COLO829 (cell line): ENCODE data around the gene FAS.

Experiments
- DNase-seq: peaks from one replicate; pipeline ENCODE4 v3.0.0; 2012; ENCODE audit warnings: low spot score

The FAS gene

GRCh38 chr10:88990384-88991160 lies at the start of gene FAS:
Gene FAS (plus strand): TSS chr10:88990798. CDS start chr10:88990877, 79 bp downstream.
- DNase-seq, result no peak

DNA sequence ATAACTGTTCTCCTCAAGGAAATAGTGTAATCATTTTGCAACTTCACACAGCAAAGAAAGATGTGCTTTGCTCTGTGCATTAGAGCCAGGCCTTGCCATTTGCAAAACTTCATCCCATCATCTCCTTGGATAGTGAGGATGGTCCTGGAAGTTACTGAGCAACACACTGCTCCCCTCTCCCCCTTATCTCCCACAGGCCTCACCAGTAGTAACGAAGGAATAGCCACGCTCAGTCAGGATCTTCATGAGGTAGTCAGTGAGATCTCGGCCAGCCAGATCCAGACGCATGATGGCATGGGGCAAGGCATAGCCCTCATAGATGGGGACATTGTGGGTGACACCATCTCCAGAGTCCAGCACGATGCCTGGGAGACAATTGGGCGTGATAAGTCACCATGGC lies 49.6 kb upstream of the FAS start:
- DNase-seq, result no peak

DNA sequence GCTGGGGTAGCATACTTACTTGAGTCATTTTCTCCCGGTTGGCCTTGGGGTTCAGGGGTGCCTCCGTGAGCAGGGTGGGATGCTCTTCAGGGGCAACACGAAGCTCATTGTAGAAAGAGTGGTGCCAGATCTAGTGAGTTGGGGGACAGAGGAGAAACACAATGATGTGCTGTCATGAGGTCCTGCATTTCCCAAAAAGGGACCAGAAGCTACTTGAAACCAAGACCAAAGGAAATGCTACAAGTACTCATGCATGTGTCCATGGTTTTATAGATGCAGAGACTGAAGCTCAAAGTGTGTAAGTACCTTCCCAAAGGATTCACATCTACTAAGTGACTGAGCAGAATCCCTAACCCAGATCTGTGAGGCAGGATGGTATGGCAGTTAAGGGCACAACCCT lies 46.8 kb upstream of the FAS start:
- DNase-seq, result no peak

DNA sequence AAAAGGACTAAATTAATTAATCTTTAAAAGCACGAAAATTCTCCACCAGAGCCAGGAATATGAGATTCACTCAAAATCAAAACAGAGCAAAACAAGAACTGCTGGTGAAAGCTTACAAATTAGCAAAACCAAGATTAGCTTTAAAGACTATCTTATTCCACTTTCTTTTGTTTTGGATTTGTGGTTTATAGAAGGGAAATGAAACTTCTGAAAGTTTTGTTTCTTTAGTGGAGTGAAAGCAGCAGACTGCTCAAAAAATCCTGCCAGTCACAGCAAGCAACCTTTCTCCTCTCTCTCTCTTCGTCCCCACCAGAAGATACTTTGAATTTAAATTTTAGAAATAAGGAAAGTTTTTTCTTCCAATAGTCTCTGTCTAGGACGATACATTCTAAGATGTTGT lies 45.8 kb upstream of the FAS start:
- no peak for DNase-seq

GRCh38 chr10:88946200-88946599 lies 44.4 kb upstream of the FAS start:
- DNase-seq, result no peak

DNA sequence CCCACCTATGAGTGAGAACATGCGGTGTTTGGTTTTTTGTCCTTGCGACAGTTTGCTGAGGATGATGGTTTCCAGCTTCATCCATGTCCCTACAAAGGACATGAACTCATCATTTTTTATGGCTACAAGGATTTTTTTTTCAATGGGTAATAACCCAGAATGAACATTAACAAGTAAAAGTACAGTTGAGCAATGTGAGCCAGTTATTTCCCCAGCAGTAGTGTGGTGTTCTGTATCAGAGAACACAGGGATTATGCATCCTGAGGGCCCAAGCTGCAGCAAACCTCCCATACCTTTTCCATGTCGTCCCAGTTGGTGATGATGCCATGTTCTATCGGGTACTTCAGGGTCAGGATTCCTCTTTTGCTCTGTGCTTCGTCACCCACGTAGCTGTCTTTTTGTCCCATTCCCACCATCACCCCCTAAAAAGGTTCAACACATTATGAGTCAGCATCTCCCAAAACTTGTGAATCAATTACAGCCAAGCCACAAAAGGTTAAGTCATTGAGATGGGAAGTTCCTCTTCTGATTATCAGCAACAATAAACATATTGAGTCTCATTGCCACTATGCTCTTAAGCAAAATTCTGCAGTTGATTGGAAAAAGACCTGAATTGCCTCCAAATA lies 43.5 kb upstream of the FAS start:
- DNase-seq, result no peak

DNA sequence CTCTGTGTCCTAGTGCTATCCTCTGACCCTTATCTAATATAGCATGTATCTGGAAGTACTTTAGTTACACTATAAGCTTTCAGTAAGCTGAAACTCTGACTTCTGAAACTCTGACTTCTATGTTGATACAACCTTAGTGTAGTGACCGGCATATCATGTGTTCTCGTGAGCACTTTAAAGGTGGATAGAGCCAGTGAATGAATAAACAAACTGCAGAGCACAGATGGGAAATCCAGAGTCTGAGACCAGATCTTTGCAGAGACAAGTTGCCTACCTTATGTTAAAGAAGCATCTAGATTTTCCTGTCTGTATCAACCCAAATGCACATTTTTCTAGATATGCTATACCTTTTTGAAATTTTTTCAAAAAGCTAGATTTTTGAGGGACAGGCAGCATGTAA lies 41.5 kb upstream of the FAS start:
- no peak for DNase-seq

GRCh38 chr10:88949912-88950837 lies 40.4 kb upstream of the FAS start:
- no peak for DNase-seq

DNA sequence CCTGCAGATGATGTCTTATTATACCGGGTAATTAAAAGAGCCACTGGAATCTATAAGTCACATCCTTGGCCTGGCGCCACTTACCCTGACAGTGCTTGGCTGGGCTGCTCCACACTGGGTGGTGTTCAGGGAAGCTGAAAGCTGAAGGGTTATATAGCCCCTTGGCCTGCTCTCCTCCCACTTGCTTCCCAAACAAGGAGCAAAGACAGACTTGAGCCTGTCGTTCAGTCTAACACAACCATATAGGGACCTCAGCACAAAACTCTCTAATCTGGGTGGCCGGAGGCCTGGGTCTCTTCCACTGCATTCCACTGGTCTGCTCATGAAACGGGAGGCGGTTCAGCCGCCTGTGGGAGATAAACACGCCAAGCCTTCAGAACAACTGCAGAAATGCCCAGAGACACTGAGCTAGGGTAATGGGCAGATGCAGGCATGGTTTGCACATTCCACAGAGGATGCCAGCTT lies 37.9 kb upstream of the FAS start, which contains the start of gene ACTA2:
ACTA2 (minus strand) TSS at position 127 of the 465 bp plus-strand sequence. CDS start 3,843 bp downstream, outside the sequence.
- DNase-seq, result no peak

DNA sequence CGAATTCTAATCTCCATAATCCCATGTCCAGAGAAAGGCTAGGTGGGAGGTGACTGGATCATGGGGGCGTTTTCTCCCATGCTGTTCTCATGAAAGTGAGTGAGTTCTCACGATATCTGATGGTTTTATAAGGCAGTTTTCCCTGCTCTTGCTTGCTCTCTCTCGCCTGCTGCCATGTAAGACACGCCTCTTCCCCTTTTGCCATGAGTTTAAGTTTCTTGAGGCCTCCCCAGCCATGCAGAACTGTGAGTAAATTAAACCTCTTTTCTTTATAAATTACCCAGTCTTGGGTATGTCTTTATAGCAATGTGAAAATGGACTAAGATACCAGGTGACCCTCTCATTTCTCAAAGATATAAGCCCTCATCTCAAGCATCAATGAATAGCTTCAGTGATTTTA lies 36.9 kb upstream of the FAS start:
- DNase-seq, result no peak

GRCh38 chr10:88954458-88955083 lies 36.0 kb upstream of the FAS start:
- no peak for DNase-seq

DNA sequence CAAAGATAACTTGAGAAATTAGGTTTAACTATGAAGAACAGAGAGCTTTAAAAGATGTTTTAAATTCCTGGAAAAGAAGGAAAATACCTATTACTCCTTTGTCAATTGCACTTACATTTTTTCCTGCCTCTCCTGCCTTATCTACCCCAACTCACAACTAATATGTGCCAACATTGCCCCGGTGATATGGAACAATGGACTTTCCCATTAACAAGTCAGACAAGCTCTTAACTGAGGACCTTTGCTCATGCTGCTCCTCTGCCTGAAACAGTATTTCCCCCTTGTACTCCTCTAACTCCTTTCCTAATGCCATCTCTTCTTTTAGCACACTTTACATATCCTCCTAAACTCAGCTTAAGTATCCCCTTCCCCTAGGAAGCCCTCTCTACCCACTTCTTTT lies 33.2 kb upstream of the FAS start:
- no peak for DNase-seq

DNA sequence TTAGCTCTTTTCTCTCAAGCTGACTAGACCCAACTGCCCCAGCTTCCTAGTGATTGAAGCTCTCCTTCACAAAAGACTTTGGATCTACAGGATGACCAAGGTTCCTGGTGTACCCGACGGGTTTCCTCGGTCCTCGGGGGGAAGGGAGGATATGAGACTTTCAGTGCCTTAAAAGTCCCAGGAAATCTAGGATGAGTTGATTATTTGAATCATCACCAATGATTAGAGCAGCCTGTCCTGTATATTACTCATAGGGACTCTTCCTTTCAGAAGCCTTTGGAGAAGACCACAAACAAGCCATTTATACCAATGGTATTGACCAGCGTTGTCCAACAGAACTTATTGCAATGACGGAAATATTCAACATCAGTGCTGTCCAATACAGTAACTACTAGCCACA lies 31.9 kb upstream of the FAS start:
- no peak for DNase-seq

GRCh38 chr10:88960802-88961201 lies 29.8 kb upstream of the FAS start:
- DNase-seq, result no peak

DNA sequence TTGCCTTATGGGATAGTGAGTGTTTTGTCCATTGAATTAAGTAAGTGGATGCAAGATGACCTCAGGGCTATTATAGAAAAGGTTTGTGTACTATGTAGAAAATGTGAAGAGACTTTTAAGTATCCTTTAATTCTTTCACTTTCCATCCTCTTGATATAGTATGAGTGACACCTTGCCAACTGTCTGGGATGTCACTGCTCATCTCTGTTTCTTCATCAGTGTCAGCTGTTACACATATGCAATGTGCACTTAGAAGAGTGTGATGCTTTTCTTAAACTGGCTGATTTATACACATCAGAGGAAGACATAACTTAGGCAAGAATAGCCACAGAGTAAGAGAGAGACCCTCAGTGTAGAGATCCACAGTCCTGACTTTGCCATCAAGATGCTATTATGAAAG lies 29.3 kb upstream of the FAS start:
- DNase-seq, result no peak

DNA sequence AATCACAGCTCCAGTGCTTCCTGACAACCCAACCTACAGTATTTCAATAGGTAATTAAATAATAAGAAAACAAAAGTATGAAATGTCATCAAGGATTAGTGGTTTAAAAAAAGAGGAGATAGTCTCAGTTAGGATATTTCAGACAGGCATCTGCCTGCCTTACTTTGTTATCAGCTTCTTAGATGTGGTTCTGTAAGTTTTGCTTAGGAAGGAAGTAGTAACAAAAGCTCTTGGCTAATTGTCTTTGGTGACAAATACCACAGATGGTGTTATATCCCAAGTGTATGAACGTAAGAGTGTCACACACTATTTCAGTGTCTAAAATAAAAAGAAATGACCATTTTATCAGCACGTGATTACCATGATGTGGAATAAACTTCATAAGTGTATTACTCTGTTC lies 28.3 kb upstream of the FAS start:
- no peak for DNase-seq

DNA sequence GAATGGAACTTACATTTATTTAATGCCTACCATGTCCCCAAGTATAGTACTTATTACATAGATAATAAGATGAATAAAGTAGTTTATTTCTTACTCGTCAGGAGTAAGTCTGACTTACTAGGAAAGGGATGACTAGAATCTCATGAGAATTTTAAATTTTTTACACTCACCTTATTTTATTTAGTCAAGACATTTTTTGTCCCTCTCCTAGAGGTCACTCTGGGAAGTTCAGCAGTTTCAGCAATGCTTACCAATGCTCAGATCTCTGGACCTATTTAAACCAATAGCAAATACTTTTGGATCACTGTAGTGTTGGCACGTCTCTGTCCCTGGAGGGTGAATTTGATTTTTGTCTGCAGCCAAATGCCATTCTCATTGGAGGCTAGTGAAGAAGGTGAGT lies 27.3 kb upstream of the FAS start:
- DNase-seq, result no peak

DNA sequence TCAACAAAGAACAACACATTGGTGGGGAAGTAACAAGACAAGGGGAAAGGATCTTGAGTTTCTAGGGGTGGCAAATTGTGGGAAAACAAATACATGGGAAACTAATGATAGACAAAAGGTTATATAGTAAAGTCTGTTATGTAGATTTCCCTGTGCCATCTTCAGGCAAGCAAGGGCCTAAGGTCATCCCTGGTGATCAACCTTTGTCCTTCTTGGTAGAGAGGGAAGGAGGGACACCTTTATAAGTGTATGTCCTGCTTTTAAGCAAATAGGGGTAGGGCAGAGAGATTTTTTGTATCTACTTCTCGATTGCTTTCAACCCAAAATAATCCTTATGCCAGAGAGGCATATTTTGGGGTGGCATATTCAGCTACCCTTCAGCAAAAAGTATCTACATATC lies 26.2 kb upstream of the FAS start:
- DNase-seq, result no peak

DNA sequence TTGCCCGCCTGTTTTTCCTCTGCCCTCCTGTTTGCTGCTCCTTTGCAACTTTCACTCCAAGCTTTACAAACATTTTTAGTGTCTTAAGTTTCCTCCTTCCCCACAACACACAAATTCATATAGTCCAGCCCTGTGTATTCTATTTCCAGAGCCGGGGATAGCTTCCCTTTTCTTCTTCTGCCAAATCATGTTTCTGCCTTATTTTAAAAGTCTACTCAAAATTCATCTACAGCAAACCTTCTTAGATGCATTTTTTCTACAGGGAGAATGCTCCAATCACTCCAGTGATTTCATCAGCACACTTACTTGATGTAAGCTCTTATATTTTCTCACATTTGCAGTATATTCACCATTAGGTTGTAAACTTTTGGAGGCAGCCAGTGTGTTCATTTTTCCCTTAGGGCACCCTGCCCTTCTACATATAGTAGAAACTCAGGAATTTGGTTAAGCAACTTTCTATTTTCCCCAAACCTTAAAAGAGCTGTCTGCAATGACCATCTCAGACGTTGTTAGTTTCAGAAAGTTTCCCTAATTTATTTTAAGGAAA lies 25.7 kb upstream of the FAS start:
- DNase-seq, result no peak

- no peak for DNase-seq
These were observed 23.8 kb upstream of the FAS start for GRCh38 chr10:88966797-88967196.

- DNase-seq, result no peak
These were observed 22.2 kb upstream of the FAS start for GRCh38 chr10:88968391-88968790.
